UCSD-AML1 (cell line): ENCODE measurements around the gene PPM1D.
"Not testable (repeated sequence)": the region's sequence is repeated elsewhere in the genome, so short reads cannot be mapped to it uniquely, and the experiment has no call there.

Experiments used
- DNase-seq: peaks from one replicate; lab custom pipeline; 2025; ENCODE audit not compliant: unreplicated experiment; lab: John Stamatoyannopoulos, UW

Gene PPM1D

DNA sequence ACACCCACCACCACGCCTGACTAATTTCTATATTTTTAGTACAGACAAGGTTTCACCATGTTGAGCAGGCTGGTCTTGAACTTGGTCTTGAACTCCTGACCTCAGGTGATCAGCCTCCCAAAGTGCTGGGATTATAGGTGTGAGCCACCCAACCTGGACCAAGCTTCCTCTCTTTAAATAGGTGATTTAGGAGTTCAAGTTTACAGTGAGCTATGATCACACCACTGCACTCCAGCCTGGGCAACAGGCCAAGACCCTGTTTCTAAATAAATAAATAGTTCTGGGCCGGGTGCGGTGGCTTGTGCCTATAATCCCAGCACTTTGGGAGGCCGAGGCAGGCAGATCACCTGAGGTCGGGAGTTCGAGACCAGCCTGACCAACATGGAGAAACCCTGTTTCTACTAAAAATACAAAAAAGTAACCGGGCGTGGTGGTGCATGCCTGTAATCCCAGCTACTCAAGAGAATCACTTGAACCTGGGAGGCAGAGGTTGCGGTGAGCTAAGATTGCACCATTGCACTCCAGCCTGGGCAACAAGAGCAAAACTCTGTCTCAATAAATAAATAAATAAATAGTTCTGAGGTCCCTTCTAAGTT lies 6.5 kb upstream of the PPM1D start:
- DNase-seq, result not testable (repeated sequence)

DNA sequence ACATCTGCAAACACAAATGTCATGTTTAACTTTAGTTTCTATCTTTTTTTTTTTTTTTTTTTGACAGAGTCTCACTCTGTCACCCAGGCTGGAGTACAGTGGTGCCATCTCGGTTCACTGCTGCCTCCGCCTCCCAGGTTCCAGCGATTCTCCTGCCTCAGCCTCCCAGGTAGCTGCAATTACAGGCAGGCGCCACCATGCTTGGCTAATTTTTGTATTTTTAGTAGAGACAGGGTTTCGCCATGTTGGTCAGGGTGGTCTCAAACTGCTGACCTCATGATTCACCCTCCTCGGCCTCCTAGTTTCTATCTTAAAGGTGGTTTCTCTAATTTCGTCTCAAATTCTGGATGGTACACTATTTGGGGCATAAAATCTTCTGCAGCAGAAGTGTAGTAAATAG lies 5.8 kb upstream of the PPM1D start:
- DNase-seq, result not testable (repeated sequence)

DNA sequence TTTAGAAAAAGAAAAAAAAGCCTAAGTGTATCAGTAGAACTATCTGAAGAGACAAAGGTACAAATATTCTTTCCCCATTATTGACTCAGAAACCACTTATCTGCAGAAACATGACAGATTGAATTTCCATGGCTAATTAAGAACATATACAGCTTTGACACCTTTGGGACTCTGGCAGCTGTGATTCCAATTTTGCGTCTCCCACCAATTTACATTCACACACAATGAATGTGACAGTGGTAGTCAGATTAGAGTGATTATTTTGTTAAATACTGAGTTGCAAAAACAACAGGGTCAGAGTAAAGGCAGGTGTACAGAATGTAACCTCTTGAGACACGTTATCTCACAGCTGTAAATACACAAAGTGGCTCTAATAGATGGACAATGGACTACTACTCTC lies 5.3 kb upstream of the PPM1D start:
- no peak for DNase-seq

DNA sequence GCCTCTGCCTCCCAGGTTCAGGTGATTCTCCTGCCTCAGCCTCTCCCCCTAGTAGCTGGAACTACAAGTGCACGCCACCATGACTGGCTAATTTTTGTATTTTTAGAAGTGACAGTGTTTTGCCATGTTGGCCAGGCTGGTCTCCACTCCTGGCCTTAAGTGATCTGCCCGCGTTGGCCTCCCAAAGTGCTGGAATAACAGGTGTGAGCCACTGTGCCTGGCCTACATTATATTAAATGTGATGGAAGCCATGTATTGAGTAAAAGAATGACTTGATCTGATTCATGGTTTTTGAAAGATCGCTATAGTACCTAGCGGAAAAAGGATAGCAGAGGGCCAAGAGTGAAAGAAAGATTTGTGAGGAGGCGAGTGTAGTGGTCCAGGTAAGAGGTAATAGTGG lies 2.7 kb upstream of the PPM1D start:
- no peak for DNase-seq

DNA sequence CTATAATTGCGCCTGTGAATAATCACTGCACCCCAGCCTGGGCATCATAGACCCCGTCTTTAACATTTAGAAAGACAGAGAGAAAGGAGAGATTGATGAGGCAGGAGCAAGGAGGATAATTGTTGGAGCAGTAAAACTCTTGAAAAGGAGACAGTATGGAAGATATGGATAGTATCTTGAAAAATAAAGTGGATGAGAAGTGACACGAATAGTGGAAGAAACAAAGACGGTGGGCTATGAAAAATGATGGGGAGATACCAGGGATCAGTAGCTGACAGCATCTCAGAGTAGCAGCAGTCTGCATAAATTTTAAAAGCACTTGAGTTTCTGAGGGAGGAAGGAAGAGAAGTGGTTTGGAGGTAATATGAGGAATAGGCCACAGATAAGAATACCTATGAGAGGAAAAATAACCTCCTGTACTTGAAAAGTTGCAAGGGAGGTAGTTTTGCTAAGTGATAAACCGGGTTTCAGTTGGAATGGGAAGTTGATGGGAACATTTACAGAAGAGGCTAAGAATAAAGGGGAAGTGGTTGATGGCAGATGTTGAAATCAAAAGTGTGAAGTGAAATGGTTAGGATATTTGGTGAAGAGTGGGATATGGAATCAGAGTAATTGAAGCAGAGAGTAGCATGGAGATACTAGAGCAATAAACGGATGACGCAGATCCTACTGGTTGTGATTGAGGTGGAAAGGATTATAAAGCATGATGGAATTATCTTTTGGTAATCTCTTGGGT lies 1.8 kb upstream of the PPM1D start:
- no peak for DNase-seq

DNA sequence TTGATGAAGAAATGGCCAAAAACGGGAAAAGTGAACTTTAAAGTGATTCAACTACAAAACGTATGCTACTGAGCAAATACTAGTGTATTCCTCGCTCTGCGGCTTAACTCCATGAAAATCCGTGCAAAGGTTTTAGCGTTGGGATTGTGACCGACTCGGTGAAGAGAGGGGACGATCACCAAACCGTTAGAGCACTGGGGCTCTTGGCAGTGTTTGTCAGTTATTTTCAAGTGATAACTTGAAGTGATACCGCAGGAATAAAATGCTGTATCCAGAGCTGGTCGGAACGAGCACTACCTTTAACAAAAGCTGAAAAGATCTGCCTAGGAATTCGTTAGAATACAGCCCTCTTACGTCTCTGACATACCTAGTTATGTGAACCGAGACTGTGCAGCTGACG lies 773 bp upstream of the PPM1D start:
- DNase-seq, result no peak

DNA sequence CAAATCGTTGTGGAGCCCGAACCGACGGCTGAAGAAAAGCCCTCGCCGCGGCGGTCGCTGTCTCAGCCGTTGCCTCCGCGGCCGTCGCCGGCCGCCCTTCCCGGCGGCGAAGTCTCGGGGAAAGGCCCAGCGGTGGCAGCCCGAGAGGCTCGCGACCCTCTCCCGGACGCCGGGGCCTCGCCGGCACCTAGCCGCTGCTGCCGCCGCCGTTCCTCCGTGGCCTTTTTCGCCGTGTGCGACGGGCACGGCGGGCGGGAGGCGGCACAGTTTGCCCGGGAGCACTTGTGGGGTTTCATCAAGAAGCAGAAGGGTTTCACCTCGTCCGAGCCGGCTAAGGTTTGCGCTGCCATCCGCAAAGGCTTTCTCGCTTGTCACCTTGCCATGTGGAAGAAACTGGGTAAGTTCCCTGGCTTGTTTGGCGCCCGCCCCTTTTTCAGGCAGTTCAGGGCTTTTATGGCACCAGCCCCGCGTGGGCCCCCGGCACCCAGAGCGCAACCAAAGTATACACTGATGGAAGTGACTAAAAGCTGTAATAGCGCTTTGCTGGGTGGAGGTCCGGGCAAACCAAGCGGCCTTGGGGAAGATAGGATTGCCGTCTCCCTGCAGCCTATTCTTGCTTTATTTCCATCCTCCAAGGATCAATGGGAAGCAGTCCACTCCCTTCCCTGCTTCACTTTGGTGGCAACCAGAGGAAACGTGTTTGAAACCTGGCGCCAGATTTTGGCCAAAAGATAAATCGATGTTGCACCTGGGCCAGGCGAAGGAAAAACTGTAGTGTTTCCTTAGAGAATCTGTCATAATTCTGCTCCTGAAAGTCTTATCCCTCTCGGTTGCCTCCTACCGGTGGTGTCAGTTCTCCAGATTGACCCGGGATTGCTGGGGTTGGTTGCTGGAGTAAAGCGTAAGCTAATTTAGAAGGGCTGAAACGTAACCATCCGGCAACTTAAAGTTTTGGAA lies 775 bp downstream of the PPM1D start:
- DNase-seq, result peak; percentile 68

DNA sequence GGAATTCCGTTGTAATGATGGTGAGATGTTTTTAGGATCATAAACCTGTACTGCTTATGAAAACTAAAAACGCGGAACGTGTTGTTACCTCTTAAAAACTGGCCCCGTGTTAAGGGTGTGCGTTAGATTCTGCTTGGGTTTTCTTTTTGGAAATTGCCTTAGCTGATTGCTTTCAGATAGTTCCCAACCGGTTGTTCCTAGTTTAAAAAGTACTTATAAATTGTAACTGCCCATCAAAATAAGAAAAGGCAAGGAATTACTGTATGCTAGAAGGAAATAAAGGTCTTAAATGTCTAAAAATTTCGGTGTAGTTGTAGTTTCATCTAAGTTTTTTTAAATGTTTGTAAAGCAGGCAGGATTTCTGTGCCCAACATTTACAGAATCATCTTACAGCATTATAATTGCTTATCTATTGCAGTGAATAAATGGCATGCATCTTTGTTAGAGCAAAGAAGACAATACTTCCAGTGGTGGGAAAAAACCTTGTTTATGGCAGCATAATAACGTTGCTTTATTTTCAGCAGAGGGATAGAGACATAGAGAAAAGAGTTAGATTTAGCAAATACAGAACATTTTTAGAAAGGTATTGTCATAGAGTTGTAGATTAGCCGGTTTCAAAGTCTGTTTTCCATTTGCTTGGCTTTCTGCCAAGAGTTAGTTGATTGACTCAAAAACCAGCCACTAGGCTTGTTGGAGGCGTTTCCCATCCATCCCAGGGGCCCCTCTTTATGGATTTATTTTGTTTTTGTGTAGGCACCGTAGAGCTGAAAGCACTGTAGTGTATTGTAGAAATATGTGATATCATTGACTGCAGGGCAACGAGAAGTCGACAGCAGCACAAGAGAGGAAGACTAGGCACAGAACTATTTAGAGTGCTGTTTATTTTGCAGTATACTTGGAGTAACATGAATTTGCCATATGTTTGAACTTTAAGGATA lies 1.7 kb downstream of the PPM1D start:
- DNase-seq, result peak; percentile 24

DNA sequence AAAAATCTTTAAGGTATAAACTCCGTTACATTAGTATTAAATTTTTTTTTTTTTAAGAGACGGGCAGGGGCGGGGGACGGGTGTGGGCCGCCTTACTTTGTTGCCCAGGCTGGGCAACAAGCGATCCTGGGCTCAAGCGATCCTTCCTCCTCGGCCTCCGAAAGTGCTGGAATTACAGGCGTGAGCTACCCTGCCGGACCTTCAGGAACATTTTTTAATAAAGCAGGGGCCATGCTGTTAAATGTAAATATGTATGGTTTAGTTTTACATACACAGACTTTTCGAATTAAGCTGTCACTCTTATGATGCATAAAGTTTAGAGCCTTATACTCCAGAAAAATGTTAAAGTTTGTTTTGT lies 2.4 kb downstream of the PPM1D start:
- peak; percentile 16 for DNase-seq

DNA sequence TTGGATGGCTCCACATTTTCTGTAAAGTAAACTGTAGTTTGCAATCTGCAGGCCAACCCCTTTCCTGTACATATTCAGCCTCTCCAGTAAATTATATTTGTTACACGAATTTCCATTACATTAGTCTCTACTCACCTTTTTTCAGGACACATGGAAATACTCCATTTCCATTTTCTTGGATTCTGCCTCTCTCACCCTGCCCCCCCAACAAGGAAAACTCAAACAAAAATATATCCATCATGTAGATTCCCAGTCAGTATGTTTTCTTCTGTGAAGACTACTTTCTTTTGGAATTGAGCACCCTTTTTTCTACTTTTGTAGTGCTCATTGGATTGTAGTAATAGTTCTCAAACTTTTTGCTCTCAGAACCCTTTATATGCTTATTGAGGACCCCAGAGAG lies 2.9 kb downstream of the PPM1D start:
- no peak for DNase-seq

DNA sequence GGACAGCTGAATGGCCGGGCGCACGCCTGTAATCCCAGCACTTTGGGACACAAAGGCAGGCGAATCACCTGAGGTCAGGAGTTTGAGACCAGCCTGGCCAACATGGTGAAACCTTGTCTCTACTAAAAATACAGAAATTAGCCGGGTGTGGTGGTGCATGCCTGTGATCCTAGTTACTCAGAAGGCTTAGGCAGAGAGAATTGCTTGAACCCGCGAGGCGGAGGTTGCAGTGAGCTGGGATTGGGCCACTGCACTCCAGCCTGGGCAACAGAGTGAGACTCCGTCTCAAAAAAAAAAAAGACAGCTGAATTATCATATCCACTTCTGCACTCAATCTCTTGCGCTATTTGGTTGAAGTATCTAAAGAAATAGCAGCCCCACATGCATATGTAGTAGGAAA lies 3.5 kb downstream of the PPM1D start:
- not testable (repeated sequence) for DNase-seq

DNA sequence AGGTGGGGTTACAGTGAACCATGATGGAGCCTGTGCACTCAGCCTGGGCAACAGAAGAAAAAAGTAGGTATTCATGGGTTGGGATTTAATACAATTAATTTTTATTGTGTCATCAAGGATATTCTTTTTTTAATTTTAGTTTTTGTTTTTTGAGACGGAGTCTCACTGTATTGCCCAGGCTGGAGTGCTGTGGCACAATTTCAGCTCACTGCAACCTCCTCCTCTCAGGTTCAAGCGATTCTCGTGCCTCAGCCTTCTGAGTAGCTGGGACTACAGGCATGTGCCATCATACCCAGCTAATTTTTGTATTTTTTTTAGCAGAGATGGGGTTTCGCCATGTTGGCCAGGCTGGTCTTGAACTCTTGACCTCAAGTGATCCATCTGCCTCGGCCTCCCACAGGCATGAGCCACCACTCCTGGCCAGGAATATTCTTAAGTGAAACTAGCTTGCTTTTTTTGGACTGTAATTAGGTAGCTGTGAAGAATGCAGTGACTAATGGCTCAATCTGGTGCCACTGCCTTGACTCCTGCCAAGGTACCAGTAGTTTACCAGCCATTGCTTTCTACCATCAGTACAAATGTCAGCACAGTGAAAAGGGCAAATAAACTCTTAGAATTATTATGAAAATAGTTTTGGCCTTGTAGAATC lies 4.8 kb downstream of the PPM1D start:
- DNase-seq, result no peak

DNA sequence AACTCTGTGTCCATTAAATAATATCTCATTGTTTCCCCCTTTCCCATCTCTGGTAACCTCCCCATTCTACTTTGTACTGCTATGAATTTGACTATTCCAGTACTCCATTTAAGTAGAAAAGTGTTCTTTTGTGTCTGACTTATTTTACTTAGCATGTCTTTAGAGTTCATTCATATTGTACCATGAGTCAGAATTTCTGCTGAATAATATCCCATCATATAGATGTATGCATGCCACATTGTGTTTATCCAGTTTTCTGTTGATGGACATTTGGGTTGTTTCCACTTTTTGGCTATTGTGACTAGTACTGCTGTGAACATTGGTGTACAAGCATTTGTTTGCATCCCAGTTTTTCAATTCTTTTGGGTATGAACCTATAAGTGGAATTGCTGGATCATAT lies 6.0 kb downstream of the PPM1D start:
- DNase-seq, result no peak

DNA sequence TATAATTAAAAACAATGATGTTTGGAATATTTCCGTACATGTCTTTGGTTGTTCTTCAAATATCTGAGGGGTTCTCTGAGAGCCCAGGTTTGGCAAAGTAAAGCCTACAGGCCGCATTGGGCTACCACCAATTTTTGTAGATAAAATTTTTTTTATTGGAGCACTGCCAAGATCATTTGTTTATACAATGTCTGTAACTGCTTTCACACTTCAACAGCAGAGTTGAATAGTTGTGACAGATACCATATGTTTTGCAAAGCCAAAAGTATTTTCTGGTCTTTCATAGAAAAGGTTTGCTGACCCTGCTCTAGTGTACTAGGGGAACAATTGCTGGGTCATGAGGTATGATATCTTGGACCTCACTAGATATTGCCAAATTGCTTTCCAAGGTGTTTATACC lies 10.5 kb downstream of the PPM1D start:
- DNase-seq, result no peak

DNA sequence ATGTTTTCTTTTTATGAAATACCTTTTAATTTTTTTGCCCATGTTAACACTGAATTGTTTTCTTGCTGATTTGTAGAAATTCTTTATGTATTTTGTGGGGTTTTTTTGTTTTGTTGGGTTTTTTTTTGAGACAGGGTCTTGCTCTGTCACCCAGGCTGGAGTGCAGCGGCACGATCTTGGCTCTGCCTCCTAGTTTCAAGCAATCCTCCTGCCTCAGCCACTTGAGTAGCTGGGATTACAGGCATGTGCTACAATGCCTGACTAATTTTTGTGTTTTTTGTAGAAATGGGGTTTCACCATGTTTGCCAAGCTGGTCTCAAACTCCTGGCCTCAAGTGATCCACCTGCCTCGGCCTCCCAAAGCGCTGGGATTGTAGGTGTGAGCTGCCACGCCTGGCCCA lies 11.3 kb downstream of the PPM1D start:
- DNase-seq, result not testable (repeated sequence)

DNA sequence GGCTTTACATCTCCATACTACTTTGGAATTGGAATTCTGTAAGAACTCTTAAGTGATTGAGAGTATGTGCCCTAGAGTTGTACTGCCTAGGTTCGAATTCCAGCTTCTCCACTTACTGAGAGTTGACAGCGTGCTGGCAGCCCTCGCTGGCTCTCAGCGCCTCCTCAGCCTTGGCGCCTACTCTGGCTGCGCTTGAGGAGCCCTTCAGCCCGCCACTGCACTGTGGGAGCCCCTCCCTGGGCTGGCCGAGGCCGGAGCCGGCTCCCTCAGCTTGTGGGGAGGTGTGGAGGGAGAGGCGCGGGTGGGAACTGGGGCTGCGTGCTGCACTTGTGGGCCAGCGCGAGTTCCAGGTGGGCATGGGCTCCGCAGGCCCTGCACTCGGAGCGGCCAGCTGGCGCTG lies 13.3 kb downstream of the PPM1D start:
- no peak for DNase-seq

DNA sequence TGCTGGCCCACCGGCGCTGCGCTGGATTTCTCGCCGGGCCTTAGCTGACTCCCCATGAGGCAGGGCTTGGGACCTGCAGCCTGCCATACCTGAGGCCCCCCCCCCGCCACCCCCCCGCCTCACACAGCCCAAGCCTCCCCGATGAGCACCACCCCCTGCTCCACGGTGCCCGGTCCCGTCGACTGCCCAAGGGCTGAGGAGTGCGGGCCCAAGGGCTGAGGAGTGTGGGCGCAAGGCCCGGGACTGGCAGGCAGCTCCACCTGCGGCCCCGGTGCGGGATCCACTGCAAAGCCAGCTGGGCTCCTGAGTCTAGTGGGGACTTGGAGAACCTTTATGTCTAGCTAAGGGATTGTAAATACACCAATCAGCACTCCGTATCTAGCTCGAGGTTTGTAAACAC lies 13.8 kb downstream of the PPM1D start:
- DNase-seq, result not testable (repeated sequence)

DNA sequence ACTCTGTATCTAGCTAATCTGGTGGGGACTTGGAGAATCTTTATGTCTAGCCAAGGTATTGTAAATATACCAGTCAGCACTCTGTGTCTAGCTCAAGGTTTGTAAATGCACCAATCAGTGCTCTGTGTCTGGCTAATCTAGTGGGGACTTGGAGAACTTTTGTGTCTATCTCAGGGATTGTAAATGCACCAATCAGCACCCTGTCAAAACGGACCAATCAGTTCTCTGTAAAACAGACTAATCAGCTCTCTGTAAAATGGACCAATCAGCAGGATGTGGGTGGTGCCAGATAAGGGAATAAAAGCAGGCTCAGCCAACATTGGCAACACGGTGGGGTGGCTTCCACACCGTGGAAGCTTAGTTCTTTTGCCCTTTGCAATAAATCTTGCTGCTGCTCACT lies 14.3 kb downstream of the PPM1D start:
- not testable (repeated sequence) for DNase-seq

DNA sequence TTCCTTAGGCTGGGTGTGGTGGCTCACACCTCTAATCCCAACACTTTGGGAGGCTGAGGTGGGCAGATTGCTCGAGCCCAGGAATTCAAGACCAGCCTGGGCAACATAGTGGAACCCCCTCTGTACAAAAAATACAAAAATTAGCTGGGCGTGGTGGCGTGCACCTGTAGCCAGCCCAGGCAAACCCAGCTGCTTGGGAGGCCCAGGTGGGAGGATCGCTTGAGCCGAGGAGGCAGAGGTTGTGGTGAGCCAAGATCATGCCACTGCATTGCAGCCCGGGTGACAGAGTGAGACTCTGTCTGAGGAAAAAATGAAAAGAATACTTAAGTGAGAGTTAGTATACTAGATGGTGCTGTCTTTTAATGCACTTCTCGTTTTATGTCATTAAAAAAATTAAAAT lies 15.1 kb downstream of the PPM1D start:
- no peak for DNase-seq

DNA sequence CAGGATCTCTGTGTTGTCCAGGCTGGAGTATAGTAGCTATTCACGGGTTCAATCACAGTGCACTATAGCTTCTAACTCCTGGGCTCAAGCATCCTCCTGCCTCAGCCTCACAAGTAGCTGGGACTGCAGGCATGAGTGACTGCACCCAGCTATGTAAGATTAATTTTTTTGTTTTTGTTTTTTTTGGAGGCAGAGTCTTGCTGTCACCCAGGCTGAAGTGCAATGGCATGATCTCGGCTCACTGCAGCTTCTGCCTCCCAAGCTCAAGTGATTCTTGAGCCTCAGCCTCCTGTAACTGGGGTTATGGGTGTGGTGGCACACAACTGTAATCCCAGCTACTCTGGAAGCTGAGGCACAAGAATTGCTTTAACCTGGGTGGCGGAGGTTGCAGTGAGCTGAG lies 15.8 kb downstream of the PPM1D start:
- no peak for DNase-seq
